KMS-11 (cell line): ENCODE data around the gene RPL27.
A peak's percentile ranks its signal among the peaks of the same experiment; 100 is the strongest.

Experiments
- H2AFZ ChIP-seq: fragments of 200-600 bp; sonication (generic); 2 replicates; pipeline ENCODE4 v1.6.1; 2016; ENCODE audit warnings: antibody characterized with exemption, mixed run types, low read depth
- H3K27ac ChIP-seq: fragments of 200-600 bp; sonication (generic); 2 replicates; pipeline ENCODE4 v1.6.1; 2016; ENCODE audit warnings: mild to moderate bottlenecking, mixed run types
- H3K27me3 ChIP-seq: fragments of 200-600 bp; sonication (generic); 2 replicates; pipeline ENCODE4 v1.6.1; 2017; ENCODE audit warnings: mild to moderate bottlenecking, low read depth, mixed run types, moderate library complexity; ENCODE audit not compliant: insufficient read depth
- H3K36me3 ChIP-seq: fragments of 200-600 bp; sonication (generic); 2 replicates; pipeline ENCODE4 v1.6.1; 2017; ENCODE audit warnings: mild to moderate bottlenecking, mixed run types; ENCODE audit not compliant: insufficient read depth
- H3K4me1 ChIP-seq: fragments of 200-600 bp; sonication (generic); 2 replicates; pipeline ENCODE4 v1.6.1; 2016; ENCODE audit warnings: mild to moderate bottlenecking, low read depth, mixed run types; ENCODE audit not compliant: poor library complexity, severe bottlenecking
- H3K4me2 ChIP-seq: fragments of 200-600 bp; sonication (generic); 2 replicates; pipeline ENCODE4 v1.7.0; 2016; ENCODE audit warnings: mild to moderate bottlenecking, mixed run types
- H3K4me3 ChIP-seq: fragments of 200-600 bp; sonication (generic); IDR thresholded peaks from 2 replicates; pipeline ENCODE4 v1.6.1; 2017; ENCODE audit warnings: low read depth, low read length, mixed read lengths; ENCODE audit not compliant: insufficient read depth
- H3K79me2 ChIP-seq: fragments of 200-600 bp; sonication (generic); 2 replicates; pipeline ENCODE4 v1.6.1; 2016; ENCODE audit warnings: low read depth, mixed run types; ENCODE audit not compliant: insufficient read depth
- H3K9ac ChIP-seq: fragments of 200-600 bp; sonication (generic); 2 replicates; pipeline ENCODE4 v1.6.1; 2016; ENCODE audit warnings: mild to moderate bottlenecking, mixed run types
- H4K20me1 ChIP-seq: fragments of 200-600 bp; sonication (generic); 2 replicates; pipeline ENCODE4 v1.6.1; 2016; ENCODE audit warnings: mild to moderate bottlenecking, mixed run types; ENCODE audit not compliant: insufficient read depth
- TF ChIP-seq, protein P1 (sequence below): fragments of 200-600 bp; sonication (generic); conservative IDR thresholded peaks from 2 replicates; pipeline ENCODE4 v1.6.1; 2017; ENCODE audit warnings: low read depth, mild to moderate bottlenecking, antibody characterized with exemption, low read length, moderate library complexity, mixed read lengths

The RPL27 gene

DNA sequence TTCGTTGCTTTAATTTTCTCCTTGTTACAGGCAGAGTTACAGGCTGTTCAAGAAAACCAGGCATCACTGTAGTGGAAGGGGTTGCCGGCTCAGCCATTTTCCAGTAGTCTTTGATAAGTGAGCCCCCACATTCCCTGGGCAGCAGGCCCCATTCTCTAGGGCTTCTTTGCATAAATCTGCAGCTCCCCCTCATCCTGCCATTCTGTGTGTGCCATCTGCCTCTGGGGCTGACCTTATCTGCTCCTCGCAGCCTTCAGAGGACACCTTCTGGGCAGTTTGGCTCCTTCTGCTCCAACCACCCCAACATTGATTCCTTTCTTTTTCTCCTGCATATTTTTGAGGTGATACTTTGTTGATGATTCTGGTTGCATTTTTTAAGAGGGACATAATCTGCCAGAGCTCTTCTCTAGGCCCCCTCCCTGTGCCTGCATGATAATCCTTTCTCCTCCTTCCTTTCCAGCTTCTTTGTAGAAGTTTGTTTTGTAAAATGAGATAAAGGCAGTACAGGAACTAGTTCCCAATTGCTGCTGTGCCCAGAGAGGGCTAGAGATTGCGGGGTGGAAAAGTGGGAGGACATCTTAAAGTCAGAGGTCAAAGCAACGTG, 43.9 kb downstream of the RPL27 start:
- Histone ChIP-seq H3K27ac (no peak overlapping the region), H2AFZ (no peak overlapping the region), H3K79me2 (no peaks in the 10 kb centered on the region), H3K27me3 (no peaks in the 10 kb centered on the region), H4K20me1 (no peaks in the 10 kb centered on the region), H3K4me3 (no peak overlapping the region), H3K9ac (no peak overlapping the region), H3K4me2 (no peak overlapping the region), H3K4me1 (peaks cover 18% of the 10 kb centered on the region), H3K36me3 (no peaks in the 10 kb centered on the region)
- TF ChIP-seq, protein P1, sequence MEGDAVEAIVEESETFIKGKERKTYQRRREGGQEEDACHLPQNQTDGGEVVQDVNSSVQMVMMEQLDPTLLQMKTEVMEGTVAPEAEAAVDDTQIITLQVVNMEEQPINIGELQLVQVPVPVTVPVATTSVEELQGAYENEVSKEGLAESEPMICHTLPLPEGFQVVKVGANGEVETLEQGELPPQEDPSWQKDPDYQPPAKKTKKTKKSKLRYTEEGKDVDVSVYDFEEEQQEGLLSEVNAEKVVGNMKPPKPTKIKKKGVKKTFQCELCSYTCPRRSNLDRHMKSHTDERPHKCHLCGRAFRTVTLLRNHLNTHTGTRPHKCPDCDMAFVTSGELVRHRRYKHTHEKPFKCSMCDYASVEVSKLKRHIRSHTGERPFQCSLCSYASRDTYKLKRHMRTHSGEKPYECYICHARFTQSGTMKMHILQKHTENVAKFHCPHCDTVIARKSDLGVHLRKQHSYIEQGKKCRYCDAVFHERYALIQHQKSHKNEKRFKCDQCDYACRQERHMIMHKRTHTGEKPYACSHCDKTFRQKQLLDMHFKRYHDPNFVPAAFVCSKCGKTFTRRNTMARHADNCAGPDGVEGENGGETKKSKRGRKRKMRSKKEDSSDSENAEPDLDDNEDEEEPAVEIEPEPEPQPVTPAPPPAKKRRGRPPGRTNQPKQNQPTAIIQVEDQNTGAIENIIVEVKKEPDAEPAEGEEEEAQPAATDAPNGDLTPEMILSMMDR = no peak

DNA sequence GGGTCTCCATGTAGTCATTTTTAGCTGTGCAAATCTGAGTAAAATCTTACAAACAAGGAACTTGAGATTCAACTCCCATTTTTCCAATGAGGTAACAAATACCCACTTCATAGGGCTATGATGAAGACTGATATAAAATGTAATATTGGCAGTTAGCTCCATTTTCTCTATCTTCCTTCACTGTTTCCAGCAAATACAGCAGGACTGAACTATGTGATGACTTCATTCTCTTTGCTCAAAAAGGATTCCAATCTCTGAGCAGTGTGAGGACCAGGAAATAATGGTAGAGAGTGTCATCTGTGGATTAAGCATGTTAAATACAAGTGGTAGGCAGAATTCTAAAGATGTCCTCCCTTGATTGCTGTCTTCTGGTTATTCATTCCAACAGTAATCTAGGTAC, 45.1 kb downstream of the RPL27 start:
- H3K4me2 ChIP-seq = no peak overlapping the region
- no peaks in the 10 kb centered on the region for H4K20me1 ChIP-seq
- H3K27me3 ChIP-seq = no peaks in the 10 kb centered on the region
- no peaks in the 10 kb centered on the region for H3K79me2 ChIP-seq
- peaks cover 18% of the 10 kb centered on the region for H3K4me1 ChIP-seq
- H3K9ac ChIP-seq = no peak overlapping the region
- H2AFZ ChIP-seq = no peak overlapping the region
- TF ChIP-seq, protein P1 = no peak
- no peak overlapping the region for H3K27ac ChIP-seq
- no peak overlapping the region for H3K4me3 ChIP-seq
- H3K36me3 ChIP-seq = no peaks in the 10 kb centered on the region

DNA sequence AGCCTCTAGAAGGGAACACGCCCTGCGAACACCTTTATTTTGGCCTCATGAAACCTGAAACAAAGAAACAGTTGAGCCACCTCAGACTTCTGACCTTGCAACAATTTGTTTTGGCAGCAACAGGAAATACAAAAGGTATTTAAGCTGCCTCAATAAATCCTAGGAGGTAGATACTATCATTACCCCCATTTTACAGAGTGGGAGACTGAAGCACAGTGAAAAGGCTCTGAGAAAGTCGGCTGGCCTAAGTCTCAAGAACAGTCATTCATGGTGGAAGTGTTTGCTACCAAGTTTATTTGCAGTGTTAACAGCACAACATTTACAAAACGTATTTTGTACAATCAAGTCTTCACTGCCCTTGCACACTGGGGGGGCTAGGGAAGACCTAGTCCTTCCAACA, 45.8 kb downstream of the RPL27 start:
- no peak overlapping the region for H3K4me3 ChIP-seq
- TF ChIP-seq, protein P1 = no peak
- H3K36me3 ChIP-seq = no peaks in the 10 kb centered on the region
- H3K4me1 ChIP-seq = peaks cover 18% of the 10 kb centered on the region
- peak overlapping the region; percentile 6; the same call in 1 of the 2 replicates for H3K4me2 ChIP-seq
- H4K20me1 ChIP-seq = no peaks in the 10 kb centered on the region
- no peak overlapping the region for H2AFZ ChIP-seq
- no peaks in the 10 kb centered on the region for H3K27me3 ChIP-seq
- no peaks in the 10 kb centered on the region for H3K79me2 ChIP-seq
- H3K27ac ChIP-seq = no peak overlapping the region; the same call in 1 of the 2 replicates
- no peak overlapping the region for H3K9ac ChIP-seq

DNA sequence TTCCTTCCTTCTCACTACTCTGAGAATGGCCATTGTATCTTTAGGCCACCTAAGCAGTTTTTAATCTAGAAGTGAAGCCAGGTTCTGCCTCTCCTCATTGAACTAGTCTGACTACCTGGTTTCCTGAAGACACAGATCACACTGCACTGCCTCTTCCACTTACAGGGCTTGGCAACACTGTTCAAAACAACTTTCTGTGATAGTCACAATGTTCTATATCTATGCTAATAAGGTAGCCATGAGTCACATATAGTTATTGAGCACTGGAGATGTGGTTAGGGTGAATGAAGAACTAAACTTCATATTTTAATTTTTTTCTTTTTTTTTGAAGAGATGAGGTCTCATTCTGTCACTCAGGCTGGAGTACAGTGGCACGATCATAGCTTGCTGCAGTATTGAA, 53.8 kb downstream of the RPL27 start:
- H3K4me1 ChIP-seq = no peaks in the 10 kb centered on the region
- H2AFZ ChIP-seq = no peak overlapping the region
- TF ChIP-seq, protein P1 = no peak
- no peaks in the 10 kb centered on the region for H3K79me2 ChIP-seq
- H3K4me2 ChIP-seq = no peak overlapping the region
- H3K36me3 ChIP-seq = no peaks in the 10 kb centered on the region
- H4K20me1 ChIP-seq = no peaks in the 10 kb centered on the region
- no peaks in the 10 kb centered on the region for H3K27me3 ChIP-seq
- H3K9ac ChIP-seq = no peak overlapping the region
- H3K4me3 ChIP-seq = no peak overlapping the region
- H3K27ac ChIP-seq = no peak overlapping the region
